Pancreas (tissue), 10 donors: ENCODE measurements around the gene NR2C2. TPM values are rescaled to one million over a fixed set of nuclear protein-coding genes. Genes with fewer than 3 reads are reported as not detected.

Experiments used
- ATAC-seq, 4 donors: fragments of 200-7000 bp; cut with Tn5 transposase; one replicate each; pipeline versions ENCODE4 v1.8.0 to v1.9.1; 2020; ENCODE audit warnings: mild to moderate bottlenecking in 4 of 4, moderate library complexity in 4 of 4
- DNase-seq, 6 donors: peaks; one replicate each; pipeline ENCODE4 v3.0.0-alpha.2; 2020
- FAIRE-seq: peaks from 2 replicates; lab custom pipeline; 2012; peaks lifted over from hg19 to GRCh38; lab: Jason Lieb, UNC
- H3K27ac ChIP-seq, 4 donors: fragments of 200-600 bp; sonication (generic); 1 replicate in 3 of 4; 2 replicates in 1 of 4; pipeline versions ENCODE4 v1.5.0 to v1.8.0; 2020
- H3K27me3 ChIP-seq, 4 donors: fragments of 200-600 bp; one replicate each; pipeline ENCODE4 v1.8.0; 2021
- H3K36me3 ChIP-seq, 3 donors: fragments of 200-600 bp; sonication (generic) in 1 of 3; one replicate each; pipeline versions ENCODE4 v1.5.0 to v1.8.0; 2020 to 2021
- H3K4me1 ChIP-seq, 3 donors: fragments of 200-600 bp; one replicate each; pipeline ENCODE4 v1.8.0; 2021
- H3K4me3 ChIP-seq, 4 donors: fragments of 200-600 bp; sonication (generic) in 2 of 4; one replicate each; pipeline versions ENCODE4 v1.5.0 to v1.8.0; 2020 to 2021
- H3K9me3 ChIP-seq, 4 donors: fragments of 200-600 bp; one replicate each; pipeline ENCODE4 v1.8.0; 2021
- CTCF ChIP-seq, 4 donors: fragments of 200-600 bp; sonication (generic) in 3 of 4; IDR thresholded peaks; one replicate each; pipeline versions ENCODE4 v1.5.0 to v1.8.0; 2021; ENCODE audit warnings: antibody characterized with exemption in 4 of 4
- WGBS, 2 donors: extraction: QIAGEN DNeasy Blood & Tissue Kit; methylation state at CpG; one replicate each; pipeline ENCODE4 v1.1.7; 2013; 5-methylcytosine and 5-hydroxymethylcytosine counted together
- intact Hi-C, 3 donors: fragments of 100-400 bp; cut with DNase I; formaldehyde crosslinking; loops; one replicate each; pipeline versions ENCODE4 v1.11.1 to v1.14.2; 2022
- polyA plus RNA-seq, 2 donors: library from polyadenylated mRNA; stranded (reverse); fragments of 200-250 nt; gene quantifications; one replicate each; pipeline ENCODE4 v1.2.3, GENCODE V29; 2013
- total RNA-seq, 6 donors: library from RNA; stranded (reverse); fragmentation: NEBNext Ultra II Directional in 4 of 6; extraction: Animal tissue kit (Norgen Biotek cat#: 25700) in 4 of 6; gene quantifications; one replicate each; pipeline versions ENCODE4 v1.2.1 to v1.2.4, GENCODE V29; 2021 to 2023
- donor health status: healthy with polysubstance abuse.
- donor health status: DM: no; HTN: no; CAD: no; lungs with moderate emphysema.
- donor health status: DM: no; HTN: no; CAD: no.
- donor health status: control.
- donor health status: control.
- donor health status: Bipolar disorder and iron deficiency.
- donor health status: DM: yes; HTN: yes; CAD: no.
- donor health status: DM: no; HTN: no; CAD: no.
- donor health status: DM: no; HTN: no; CAD: no.
- donor health status: DM: yes; HTN: yes; CAD: no.

NR2C2 gene
- total and polyA plus RNA-seq, 8 donors, result 5.4 to 25.1 (median 14.4) TPM

DNA sequence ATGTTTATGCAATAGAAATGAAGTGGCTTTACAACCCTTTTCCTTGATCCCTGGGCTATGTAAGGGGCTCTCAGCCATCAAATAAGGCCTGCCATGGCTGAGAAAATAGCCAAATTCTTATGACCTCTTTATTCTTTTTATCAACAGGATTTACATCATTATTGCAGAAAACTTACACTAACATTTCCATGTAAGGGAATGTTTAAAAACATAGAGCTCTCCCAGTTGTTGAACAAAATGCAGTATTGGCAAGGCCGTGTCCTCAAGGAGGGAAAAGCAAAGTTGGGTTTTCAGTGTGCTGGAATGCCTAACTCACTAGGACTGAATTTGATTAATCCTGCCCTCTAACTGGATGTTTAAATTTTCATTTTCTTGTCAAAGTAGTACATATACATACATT lies 22.3 kb downstream of the NR2C2 start:
- Histone ChIP-seq H3K9me3 (no peaks in the 10 kb centered on the region), H3K4me1 (no peaks in the 10 kb centered on the region), H3K36me3 (no peaks in the 10 kb centered on the region), H3K27ac (no peak overlapping the region), H3K4me3 (no peak overlapping the region), H3K27me3 (no peaks in the 10 kb centered on the region)
- TF ChIP-seq CTCF (IDR thresholded peaks at IDR 0.05), result no peak
- no peak for ATAC-seq
- no peak for DNase-seq
- intact Hi-C loops, result no loop called here
- 93 to 100% methylated on average over 1 of the region's 1 CpG for WGBS, 2 donors
- no peak for FAIRE-seq

- Histone ChIP-seq H3K36me3 (no peaks in the 10 kb centered on the region), H3K4me1 (no peaks in the 10 kb centered on the region), H3K4me3 (no peak overlapping the region), H3K27me3 (no peaks in the 10 kb centered on the region), H3K9me3 (no peaks in the 10 kb centered on the region), H3K27ac (no peak overlapping the region)
- 88 to 89% methylated on average over 1 of the region's 1 CpG for WGBS, 2 donors
- DNase-seq, result no peak
- no peak for ATAC-seq
- intact Hi-C loops, result no loop called here
- TF ChIP-seq CTCF (IDR thresholded peaks at IDR 0.05), result no peak
- no peak for FAIRE-seq
Observed at GRCh38 chr3:14976317-14976716, 28.9 kb downstream of the NR2C2 start.

DNA sequence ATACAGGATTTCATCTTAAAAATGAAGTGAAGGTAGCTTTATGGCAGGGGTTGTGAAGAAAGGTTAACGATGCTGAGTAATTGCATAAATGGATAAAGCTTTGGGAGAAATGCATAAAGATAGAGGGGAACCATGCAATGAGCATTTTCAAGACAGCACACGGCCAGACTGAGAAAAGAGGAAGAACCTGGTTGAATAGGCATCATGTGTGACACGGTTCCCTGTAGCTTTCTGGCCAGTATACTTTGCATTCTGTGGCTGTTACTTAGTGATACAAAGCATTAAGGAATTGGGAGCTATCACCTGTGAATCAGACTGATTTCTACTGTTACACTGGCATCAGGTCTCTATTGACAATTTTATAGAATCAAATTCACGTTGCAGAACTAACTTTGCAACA lies 33.3 kb downstream of the NR2C2 start:
- FAIRE-seq (no peak), ATAC-seq (peak in 1 of 4 donors; percentile 22), DNase-seq (no peak)
- H3K4me1 ChIP-seq, result no peaks in the 10 kb centered on the region
- no peaks in the 10 kb centered on the region for H3K9me3 ChIP-seq
- H3K27ac ChIP-seq, result no peak overlapping the region
- intact Hi-C loops, result no loop called here
- no peaks in the 10 kb centered on the region for H3K27me3 ChIP-seq
- no peaks in the 10 kb centered on the region for H3K36me3 ChIP-seq
- no peak overlapping the region for H3K4me3 ChIP-seq
- no peak for TF ChIP-seq CTCF (IDR thresholded peaks at IDR 0.05)
- WGBS, 2 donors, result 90 to 94% methylated on average over 4 of the region's 4 CpGs

DNA sequence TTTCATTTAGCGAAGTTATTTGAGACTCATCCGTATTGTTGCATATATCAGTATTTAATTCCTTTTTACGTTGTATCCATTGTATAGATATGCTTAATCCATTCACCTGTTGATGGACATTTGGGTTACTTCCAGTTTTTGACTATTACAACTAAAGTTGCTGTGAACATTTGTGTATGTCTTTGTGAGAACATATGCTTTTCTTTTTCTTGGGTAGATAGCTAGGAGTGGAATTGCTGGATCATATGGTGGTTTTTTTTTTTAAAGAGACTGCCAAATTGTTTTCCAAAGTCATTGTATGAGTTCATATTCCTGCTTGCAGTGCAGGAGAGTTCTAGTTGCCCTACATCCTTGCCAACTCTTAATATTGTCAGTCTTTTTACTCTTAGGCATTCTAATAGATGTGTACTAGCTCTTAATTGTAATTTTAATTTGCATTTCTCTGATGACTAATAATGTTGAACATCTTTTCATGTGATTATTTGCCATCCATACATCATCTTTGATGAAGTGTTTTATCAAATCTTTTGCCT lies 37.3 kb downstream of the NR2C2 start:
- FAIRE-seq, result no peak
- DNase-seq, result no peak
- no peak overlapping the region for H3K27ac ChIP-seq
- no peaks in the 10 kb centered on the region for H3K36me3 ChIP-seq
- WGBS, 2 donors, result 98% methylated on average over 3 of the region's 3 CpGs
- H3K9me3 ChIP-seq, result no peaks in the 10 kb centered on the region
- TF ChIP-seq CTCF (IDR thresholded peaks at IDR 0.05), result no peak
- H3K27me3 ChIP-seq, result no peaks in the 10 kb centered on the region
- no peak overlapping the region for H3K4me3 ChIP-seq
- intact Hi-C loops, result no loop called here
- ATAC-seq, result no peak
- no peaks in the 10 kb centered on the region for H3K4me1 ChIP-seq

DNA sequence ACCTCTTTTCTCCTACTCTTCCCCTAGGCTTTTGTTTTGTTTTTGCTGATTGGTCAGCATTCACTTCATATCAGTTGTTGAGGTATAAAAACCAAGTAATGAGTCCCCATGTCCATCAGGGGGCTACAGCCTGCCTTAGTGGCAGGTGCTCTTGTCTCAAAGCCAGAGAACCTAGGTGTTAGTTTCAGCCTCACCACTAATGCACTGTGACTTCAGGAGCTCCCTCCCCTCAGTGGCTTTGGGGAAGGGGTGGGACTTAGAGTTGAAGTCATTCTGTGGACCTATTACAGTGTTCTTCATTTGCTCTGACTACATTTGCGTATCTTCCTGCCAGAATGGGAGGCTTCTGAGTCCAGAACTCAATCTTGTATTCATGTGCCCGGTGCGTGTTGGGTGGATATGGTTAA lies 41.6 kb downstream of the NR2C2 start:
- TF ChIP-seq CTCF (IDR thresholded peaks at IDR 0.05), result no peak
- intact Hi-C loops, result no loop called here
- no peak for DNase-seq

More for the DNA sequence above, 41.6 kb downstream of the NR2C2 start:
- Histone ChIP-seq H3K4me1 (peaks cover 0 to 10% (median 6%) of the 10 kb centered on the region in 3 donors), H3K36me3 (no peaks in the 10 kb centered on the region), H3K27ac (no peak overlapping the region), H3K9me3 (no peaks in the 10 kb centered on the region), H3K27me3 (no peaks in the 10 kb centered on the region), H3K4me3 (no peak overlapping the region)
- 95 to 100% methylated on average over 3 of the region's 3 CpGs for WGBS, 2 donors
- ATAC-seq, result no peak
- no peak for FAIRE-seq
